GM19397 (cell line): ENCODE data around the gene KRTAP29-1.
"Not testable (repeated sequence)": the region's sequence is repeated elsewhere in the genome, so short reads cannot be mapped to it uniquely, and the experiment has no call there.

Source experiments
- ATAC-seq: cut with Tn5 transposase; IDR thresholded peaks from one replicate; pipeline ENCODE4 v1.9.1; 2021; ENCODE audit warnings: mild to moderate bottlenecking, moderate library complexity; ENCODE audit not compliant: unreplicated experiment

KRTAP29-1 gene, protein sequence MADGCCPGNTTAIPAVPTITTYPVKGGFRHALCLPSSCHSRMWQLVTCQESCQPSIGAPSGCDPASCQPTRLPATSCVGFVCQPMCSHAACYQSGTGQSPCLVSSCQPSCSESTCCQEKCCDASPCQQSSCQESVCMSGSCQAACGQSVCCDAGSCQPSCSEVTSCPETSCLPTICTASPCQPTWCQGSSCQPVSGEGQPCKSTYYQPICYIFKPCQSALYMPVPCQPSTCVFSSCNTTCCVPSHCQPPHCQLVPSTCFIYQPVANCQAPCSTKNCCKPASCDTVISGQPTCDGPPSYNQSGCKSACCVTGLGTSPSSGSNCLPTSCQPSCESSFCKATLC

DNA sequence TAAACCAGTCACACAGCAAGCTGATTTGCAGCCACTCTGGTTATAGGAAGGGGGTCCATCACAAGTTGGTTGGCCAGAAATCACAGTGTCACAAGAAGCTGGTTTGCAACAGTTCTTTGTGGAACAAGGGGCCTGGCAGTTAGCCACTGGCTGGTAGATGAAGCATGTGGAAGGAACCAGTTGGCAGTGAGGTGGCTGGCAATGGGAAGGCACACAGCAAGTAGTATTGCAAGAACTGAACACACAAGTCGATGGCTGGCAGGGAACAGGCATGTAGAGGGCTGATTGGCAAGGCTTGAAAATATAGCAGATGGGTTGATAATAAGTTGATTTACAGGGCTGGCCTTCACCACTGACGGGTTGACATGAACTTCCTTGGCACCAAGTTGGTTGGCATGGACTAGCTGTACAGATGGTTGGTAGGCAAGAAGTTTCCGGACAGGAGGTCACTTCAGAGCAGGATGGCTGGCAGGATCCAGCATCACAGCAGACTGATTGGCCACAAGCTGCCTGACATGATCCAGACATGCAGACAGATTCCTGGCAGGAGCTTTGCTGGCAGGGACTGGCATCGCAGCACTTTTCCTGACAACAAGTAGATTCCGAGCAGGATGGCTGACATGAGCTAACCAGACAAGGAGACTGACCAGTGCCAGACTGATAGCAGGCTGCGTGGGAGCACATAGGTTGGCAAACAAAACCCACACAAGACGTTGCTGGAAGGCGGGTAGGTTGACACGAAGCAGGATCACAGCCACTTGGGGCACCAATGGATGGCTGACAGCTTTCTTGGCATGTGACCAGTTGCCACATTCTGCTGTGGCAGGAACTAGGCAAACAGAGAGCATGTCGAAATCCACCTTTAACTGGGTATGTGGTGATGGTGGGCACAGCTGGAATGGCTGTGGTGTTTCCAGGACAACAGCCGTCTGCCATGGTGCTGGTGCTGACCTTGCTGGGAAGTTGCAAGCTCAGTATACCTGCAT is at the start of gene KRTAP29-1:
KRTAP29-1 (minus strand) TSS at position 936 of the 986 bp plus-strand sequence; CDS start at position 936, 0 bp downstream.
- ATAC-seq, result no peak

DNA sequence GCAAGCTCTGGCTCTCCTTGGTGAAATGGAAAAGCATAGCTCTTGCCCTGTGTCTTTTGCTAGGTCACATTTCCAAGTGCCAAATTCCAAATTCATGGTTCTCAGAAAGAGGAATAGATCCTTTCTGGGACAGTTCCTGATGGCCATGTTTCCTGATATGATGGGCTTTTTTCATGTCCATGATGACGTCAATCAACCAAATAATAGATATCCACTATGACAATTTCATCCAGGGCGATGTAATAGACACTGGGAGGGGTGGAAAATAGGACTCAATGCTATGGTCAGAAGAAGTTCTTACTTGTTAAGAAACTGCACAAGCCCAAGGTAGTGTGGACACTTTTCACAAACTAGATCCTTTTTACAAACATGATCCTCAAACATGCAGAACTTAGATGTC is 48.5 kb upstream of the KRTAP29-1 start:
- no peak for ATAC-seq

DNA sequence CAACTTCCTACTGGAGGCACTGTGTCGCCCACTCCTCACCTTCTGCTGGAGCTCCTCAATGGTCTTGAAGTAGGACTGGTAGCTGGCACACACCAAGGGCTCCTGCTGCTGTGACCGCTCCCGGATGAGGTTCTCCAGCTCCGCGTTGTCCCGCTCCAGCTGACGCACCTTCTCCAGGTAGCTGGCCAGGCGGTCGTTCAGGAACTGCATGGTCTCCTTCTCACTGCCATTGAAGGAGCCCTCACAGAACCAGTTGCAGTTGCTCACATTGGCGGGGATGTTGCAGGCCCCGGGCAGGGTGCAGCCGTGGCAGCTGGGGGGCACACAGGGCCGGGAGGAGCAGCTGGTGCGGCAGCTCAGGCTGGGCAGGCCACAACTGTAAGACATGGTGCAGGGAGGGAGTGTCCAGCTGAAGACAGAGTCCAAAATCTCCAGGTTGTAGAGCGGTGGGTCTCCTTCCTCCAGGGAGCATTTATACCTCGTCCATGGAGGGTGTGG is 47.8 kb upstream of the KRTAP29-1 start, which contains the start of gene KRT33A:
KRT33A (minus strand) TSS at position 448 of the 498 bp plus-strand sequence; CDS start at position 387, 61 bp downstream.
- ATAC-seq, result not testable (repeated sequence)

DNA sequence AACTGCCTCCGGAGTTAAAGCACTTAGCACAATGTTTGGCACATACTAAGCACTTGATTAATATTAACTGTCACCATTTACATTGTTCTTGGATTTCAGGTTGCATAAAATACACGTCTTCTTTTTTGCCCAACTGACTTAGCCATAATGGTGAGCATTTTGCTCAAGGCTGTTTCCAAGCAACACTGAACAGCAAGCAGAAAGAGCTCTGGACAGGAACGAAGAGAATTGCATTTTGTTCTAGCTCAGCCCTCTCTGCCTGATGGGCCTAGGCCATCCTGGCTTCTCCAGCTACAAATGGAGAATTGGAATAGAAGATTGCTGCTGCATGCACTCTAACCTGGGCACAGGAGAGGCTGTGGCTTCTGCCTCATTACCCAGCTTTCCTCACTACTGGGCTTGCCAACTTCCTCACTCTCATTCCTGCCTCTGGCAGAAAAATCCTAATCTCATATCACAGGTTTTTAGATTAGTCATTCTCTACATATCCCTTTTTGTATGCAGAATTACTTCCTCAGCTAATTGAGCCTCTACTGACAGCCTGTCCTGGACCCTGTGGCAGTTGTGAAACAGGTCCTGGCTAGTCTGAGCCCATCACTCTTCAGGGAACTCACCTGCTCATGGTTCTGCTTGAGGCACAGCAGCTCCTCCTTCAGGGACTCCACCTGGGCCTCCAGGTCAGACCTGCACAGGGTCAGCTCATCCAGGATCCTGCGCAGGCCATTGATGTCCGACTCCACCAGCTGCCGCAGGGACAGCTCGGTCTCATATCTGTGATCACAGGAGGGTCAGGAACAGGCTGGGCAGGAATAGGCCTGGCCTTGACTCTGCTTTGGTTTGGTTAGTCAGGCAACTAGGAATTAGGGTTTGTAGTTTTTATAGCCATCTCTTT is 45.5 kb upstream of the KRTAP29-1 start:
- no peak for ATAC-seq

DNA sequence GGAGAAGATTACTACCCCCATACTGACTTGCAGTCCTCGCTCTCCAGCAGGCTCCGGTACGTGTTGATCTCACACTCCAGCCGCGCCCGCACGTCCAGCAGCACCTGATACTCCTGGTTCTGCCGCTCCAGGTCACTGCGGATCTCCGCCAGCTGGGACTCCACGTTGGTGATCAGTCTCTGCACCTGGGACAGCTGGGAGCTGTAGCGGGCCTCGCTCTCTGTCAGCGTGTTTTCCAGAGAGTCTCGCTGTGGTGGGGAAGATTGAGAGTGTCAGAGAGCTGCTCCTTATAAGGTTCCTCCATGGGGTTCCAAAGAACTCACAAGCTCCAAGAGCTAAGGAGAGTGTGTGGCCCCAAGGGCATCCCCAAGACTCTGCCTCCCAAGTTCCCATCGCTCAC is 43.8 kb upstream of the KRTAP29-1 start:
- not testable (repeated sequence) for ATAC-seq

DNA sequence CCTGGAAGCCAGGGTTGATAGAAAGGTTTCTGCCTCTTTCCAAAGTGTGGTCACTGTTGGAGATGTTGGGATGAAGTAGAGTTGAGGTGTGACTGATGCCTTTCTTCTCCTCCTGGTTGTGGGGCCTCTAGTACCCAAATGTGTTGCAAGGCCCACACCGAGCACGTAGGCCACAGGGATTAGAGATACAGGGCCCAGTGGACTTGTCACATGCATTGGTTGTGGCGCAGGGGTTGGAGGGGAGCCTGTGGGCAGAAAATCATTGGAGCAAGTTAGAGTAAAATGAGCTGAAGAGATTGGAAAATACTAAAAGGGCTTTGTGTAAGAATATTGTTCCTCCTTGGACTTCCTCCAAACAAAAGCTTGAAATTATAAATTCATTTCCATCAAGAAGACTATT is 43.3 kb upstream of the KRTAP29-1 start:
- no peak for ATAC-seq

DNA sequence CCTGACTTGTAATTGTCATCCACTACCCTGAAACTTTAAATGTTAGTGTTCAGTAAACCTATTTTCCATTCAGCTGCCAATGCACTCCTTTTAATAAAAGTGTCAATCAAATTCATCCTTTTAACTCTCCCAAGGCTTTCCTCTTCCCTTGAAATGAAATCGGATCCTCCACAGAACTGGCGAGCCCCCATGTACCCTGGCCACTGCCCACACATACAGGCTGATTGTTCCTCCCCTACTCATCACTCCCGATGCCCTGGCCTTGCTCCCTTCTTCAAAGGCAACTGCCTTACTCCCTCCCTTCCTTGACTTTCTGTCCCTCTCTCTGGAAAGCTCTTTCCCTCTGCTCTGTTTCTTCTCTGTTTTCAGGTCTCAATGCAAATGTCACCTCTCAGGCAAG is 40.4 kb upstream of the KRTAP29-1 start:
- ATAC-seq, result no peak

DNA sequence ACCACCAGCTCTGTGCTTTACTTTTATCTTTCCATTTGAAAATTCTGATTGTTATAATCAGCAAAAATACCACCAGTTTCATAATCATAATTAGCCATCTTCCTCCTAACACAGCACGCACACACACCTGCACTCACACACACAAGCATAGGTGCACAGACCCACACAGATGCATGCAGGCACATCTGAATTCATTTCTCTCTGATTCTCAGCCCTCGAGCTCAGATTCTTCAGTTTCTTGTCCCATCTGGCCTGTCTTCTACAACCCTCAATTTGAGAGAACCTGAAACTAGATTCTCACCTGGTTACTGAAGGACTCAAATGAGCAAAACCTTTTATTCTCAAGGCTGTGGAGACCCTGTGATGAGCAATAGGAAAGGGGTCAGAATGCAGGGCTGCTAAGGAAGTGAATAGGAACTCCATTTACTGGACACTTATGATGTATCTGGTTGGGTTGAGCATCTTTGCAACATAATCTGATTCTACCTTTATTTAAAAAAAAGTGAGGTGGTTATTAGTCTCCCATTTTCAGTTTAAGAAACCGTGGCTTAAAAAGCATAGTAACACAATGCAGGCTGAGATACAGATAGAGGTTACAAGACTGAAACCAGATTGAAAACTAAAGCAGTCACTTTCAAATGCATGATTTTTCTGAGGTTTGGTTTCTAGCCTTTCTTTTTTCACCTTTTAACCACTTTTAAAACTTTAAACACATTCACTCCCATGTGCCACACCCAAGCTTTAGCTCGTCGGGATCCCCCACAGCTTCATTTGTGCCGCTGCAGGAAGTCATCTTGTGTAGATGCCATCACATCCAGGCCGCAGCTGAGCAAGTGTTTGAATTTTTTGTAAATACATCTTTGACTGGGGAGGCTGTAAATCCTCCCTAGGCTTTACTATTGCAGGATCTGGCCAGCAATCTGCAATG is 38.5 kb upstream of the KRTAP29-1 start:
- ATAC-seq, result no peak

DNA sequence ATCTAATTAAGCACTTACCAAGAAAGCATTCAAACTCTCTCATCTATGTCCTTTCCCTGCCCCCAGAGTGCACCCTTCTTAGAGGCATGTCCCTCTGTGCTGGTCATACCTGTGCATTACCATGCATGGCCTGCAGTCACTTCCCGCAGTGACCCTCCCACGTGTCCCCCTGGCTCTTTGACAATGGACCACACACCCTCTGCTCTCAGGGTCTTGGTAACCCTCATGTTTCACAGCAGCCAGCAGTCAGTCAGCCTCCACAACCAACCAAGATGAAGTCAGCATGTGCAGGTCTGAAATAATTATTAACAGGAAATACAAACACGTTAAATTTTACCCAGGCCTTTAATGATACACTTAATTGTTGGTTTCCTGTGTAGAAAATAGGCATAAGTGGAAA is 37.8 kb upstream of the KRTAP29-1 start:
- ATAC-seq, result no peak

DNA sequence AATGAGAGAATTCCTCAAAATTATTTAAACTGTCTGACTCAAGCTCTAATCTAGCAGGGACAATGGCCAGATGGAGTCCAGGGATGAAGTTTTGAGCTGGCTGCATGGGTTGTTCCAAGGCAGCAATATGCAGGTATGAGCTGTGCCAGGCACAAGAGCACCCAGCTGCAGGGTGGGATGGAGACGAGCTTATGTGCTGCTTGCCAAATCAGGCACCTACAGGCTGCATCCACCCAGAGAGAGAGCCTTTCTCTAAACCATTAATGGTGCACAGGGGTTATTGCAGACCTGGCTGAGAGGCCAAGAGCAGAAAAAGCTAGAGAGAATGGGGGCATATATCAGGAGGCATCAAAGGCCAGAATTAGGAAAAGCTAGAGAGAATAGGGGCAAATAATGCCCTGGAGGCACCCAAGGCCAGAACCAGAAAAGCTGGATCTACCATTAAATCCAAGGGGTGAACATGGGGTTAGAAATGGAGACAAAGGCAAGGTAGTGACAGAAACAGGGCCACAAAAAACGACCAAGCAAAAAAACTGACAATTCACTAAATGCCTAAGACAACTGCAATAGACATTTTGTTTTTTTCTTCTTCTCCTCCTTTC is 37.0 kb upstream of the KRTAP29-1 start:
- ATAC-seq, result no peak

DNA sequence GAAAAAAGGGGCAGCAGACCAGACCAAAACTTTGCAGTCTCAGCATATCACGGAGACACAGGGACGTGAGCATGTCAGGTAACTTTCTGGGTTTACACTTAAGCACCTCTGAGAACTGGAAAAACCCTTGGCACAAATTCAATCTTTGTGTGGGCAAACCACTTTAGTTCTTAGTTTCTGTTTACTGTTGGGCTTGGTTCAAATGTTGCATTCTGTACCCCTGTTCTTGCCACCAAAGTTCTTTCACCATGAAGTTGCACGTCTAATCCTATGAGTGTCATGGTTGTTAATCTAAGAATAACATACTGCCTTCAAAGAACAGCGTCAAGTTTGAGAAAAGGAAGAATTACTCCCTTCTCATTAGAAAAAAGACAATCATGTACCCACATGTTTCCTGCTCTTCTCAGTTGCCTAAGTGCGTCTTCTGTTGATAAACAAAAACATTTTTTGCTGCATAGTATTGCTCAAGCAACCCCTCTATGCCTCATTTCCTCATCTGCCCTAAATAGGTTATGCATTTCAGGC is 36.4 kb upstream of the KRTAP29-1 start:
- no peak for ATAC-seq

DNA sequence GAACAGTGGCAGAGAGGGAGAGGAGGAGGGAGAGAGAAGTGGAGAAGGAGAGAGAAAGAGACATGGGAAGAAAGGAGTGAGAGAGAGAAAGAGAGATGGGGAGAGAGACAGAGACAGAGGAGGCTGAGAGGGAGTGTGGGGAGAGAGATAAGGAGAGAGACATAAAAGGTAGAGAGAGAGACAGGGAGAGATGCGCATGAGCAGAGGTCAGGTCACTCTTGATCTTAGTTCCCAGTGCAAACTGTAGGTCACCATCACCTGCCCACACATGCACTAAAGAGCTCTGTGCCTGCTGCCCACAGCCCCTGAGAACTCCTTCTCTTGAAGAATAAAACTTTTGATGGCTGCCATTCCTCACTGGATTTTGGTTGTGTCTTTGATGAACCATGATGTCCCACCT is 33.1 kb upstream of the KRTAP29-1 start:
- no peak for ATAC-seq

DNA sequence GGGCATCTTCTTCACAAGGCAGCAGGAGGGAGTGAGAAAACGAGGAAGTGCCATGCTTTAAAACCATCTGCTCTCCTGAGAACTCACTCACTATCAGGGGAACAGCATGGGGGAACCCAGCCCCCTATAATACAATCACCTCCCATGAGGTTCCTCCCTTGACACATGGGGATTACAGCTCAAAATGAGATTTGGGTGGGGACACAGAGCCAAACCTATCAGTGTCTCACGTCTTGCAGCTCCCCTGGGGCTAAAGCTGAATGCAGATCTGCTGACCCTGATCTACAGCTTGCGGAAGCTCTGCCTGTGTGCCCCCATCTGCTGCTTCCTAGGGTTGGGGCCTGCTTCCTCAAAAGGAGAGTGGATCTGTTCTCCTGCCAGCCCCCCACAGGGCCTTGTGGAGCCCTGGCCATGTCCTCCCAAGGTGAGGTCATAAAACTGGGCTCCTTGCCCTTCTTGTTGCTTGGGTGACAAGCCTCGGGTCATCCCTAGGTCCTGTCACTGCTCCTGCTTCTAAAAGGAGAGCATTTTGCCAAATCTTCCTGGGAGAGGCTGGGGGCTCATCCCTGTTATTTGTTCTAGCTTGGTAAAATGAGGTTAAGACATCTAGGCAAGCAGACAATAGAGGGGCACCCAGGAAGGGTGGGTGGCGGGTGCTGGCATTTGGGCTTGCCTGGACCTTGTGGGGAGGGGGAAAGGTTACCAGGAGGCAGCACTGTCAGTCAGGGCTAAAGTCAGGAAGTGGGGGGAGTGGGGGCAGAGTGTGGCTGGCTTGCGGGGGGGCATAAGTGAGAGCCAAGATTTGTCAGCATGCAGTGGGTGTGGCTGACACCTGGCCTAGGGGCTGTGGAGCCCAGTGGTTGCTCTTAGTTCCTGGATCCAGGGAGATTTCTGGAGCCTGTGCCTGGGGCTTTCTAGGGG is 32.0 kb upstream of the KRTAP29-1 start:
- ATAC-seq, result no peak

DNA sequence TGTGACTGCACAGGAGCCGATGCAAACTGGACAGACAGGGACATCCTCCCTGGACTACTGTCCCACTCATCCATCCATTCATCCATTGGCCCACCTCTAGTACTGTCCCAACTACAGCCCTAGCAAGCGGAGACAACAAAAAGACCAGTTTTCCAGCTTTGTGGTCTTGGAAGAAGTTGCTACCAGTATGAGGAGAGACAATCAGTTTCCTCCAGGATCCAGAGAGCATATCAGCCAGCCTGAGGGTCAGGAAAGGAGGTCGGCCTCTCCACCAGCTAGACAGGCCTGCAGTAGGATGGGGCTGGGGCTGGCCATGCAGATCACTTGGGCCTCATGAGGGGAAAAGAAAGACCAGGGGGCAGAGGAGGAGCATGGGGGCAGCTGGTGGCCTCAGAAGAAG is 31.2 kb upstream of the KRTAP29-1 start:
- ATAC-seq, result no peak

DNA sequence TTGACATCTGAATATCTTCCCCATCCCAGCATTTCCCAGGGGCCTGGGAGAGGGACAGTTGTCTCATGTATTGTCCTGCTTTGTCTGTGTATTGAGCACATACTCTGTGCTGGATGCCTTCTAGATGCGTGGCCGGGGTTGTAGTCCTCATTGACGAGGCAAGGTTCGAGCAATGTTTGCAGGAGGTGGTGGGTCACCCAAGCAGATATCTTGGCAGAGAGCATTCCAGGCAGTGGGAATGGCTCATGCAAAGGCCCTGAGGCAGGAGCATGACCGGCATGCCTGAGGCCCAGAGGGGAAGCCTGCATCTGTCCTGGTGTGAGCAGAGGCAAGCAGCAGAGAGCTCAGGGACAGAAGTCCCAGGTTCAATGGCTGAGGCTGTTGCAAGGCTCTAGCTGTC is 30.4 kb upstream of the KRTAP29-1 start:
- ATAC-seq, result no peak

DNA sequence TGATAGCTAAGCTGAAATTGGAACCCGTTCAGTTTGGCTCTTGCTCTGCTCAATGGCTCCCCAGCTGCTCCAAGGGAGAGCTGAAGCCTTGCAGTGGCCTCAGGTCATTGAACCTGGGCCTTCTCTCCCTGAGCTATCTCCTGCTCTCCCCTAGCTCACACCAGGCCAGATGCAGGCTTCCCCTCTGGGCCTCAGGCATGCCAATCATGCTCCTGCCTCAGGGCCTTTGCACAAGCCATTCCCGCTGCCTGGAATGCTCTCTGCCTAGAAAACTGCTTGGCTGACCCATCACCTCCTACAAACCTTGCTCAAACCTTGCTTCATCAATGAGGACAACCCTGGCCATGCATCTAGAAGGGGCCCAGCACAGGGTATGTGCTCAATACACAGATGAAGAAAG is 29.6 kb upstream of the KRTAP29-1 start:
- no peak for ATAC-seq

DNA sequence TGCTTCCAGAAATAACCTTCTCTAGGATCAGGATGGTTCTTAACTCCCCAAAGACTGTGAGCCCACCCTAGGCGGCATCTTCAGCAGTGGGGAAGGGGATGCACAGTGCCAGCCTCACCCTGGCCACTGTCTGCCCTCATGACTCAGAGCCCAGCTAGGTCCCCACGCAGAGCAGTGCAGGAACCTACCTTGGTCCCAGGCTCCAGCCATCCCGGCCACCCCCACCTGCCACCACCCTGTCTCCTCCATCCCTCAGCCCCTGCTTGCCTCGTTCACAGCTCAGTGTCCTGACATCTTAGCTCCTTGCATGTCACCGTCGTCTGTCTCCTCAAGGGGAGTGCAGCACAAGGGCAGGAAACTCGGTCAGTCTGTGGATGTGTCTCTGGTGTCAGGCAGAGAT is 29.0 kb upstream of the KRTAP29-1 start:
- ATAC-seq, result no peak
